Neural progenitor cell (in vitro differentiated cells): ENCODE measurements around the gene BMP8B. TPM values are rescaled to one million over a fixed set of nuclear protein-coding genes. Genes with fewer than 3 reads are reported as not detected.
"Not testable (repeated sequence)": the region's sequence is repeated elsewhere in the genome, so short reads cannot be mapped to it uniquely, and the experiment has no call there.

Source experiments
- DNase-seq: peaks from one replicate; pipeline ENCODE4 v3.0.0-alpha.2; 2016; ENCODE audit warnings: low spot score
- H2AFZ ChIP-seq: fragments of 200-600 bp; sonication (generic); replicated peaks from 2 replicates; pipeline ENCODE4 v1.6.1; 2016; ENCODE audit warnings: antibody characterized with exemption
- H3F3A ChIP-seq: fragments of 200-600 bp; sonication (generic); 2 replicates; pipeline ENCODE4 v1.6.1; 2016; ENCODE audit warnings: antibody characterized with exemption, low read depth
- H3K27ac ChIP-seq: fragments of 200-600 bp; sonication (generic); 2 replicates; pipeline ENCODE4 v1.5.1; 2016; ENCODE audit warnings: mild to moderate bottlenecking
- H3K27me3 ChIP-seq: fragments of 200-600 bp; sonication (generic); 2 replicates; pipeline ENCODE4 v1.6.1; 2016; ENCODE audit warnings: mild to moderate bottlenecking, moderate library complexity
- H3K36me3 ChIP-seq: fragments of 200-600 bp; sonication (generic); 2 replicates; pipeline ENCODE4 v1.5.1; 2016
- H3K4me1 ChIP-seq: fragments of 200-600 bp; sonication (generic); 2 replicates; pipeline ENCODE4 v1.6.1; 2016; ENCODE audit warnings: mixed run types
- H3K4me2 ChIP-seq: fragments of 200-600 bp; sonication (generic); 2 replicates; pipeline ENCODE4 v1.6.1; 2016
- H3K4me3 ChIP-seq: fragments of 200-600 bp; sonication (generic); 2 replicates; pipeline ENCODE4 v1.5.1; 2016
- H3K79me2 ChIP-seq: fragments of 200-600 bp; sonication (generic); 2 replicates; pipeline ENCODE4 v1.6.1; 2016; ENCODE audit warnings: low read depth
- H3K9ac ChIP-seq: fragments of 200-600 bp; sonication (generic); 2 replicates; pipeline ENCODE4 v1.6.1; 2016
- H3K9me3 ChIP-seq: fragments of 200-600 bp; sonication (generic); 2 replicates; pipeline ENCODE4 v1.5.1; 2016; ENCODE audit warnings: low read depth
- H4K20me1 ChIP-seq: fragments of 200-600 bp; sonication (generic); 2 replicates; pipeline ENCODE4 v1.6.1; 2016; ENCODE audit warnings: low read depth
- H3K27ac Mint-ChIP-seq: 3 replicates; pipeline ENCODE4 v1.8.0; 2021; ENCODE audit warnings: mixed read lengths
- H3K27me3 Mint-ChIP-seq: 2 replicates; pipeline ENCODE4 v1.8.0; 2022; ENCODE audit warnings: low read depth, mild to moderate bottlenecking, inconsistent platforms, moderate library complexity, mixed read lengths; ENCODE audit not compliant: insufficient read depth
- H3K36me3 Mint-ChIP-seq: 3 replicates; pipeline ENCODE4 v1.8.0; 2021; ENCODE audit warnings: mixed read lengths
- H3K4me1 Mint-ChIP-seq: 3 replicates; pipeline ENCODE4 v1.8.0; 2021; ENCODE audit warnings: mixed read lengths
- H3K4me3 Mint-ChIP-seq: 3 replicates; pipeline ENCODE4 v1.8.0; 2021; ENCODE audit warnings: mild to moderate bottlenecking, moderate library complexity, mixed read lengths
- H3K9me3 Mint-ChIP-seq: 3 replicates; pipeline ENCODE4 v1.8.0; 2020; ENCODE audit warnings: mixed read lengths
- CTCF ChIP-seq: fragments of 200-600 bp; sonication (generic); IDR thresholded peaks from 2 replicates; pipeline ENCODE4 v1.5.1; 2017; ENCODE audit warnings: antibody characterized with exemption, mild to moderate bottlenecking
- EZH2 ChIP-seq: fragments of 200-600 bp; sonication (generic); IDR thresholded peaks from 2 replicates; pipeline ENCODE4 v1.6.1; 2017; ENCODE audit warnings: antibody characterized with exemption, mild to moderate bottlenecking, moderate library complexity
- EZH2phosphoT487 ChIP-seq: fragments of 200-600 bp; sonication (generic); IDR thresholded peaks from 2 replicates; pipeline ENCODE4 v1.6.1; 2017; ENCODE audit warnings: antibody characterized with exemption
- total RNA-seq: library from RNA; depleted of rRNA; stranded (reverse); fragments of >200 nt; gene quantifications from 2 replicates; pipeline ENCODE4 v1.2.3, GENCODE V29; 2015; ENCODE audit warnings: low replicate concordance

Gene BMP8B
- total RNA-seq, 1 donor from 2014 or later: 0.24 TPM

- Histone ChIP-seq H3K4me3 (no peak overlapping the region), H3K36me3 (no peaks in the 10 kb centered on the region), H3K9ac (no peak overlapping the region), H3K9me3 (no peaks in the 10 kb centered on the region), H3K79me2 (no peaks in the 10 kb centered on the region), H2AFZ (no peak overlapping the region), H3K4me2 (no peak overlapping the region), H3F3A (no peaks in the 10 kb centered on the region), H3K27ac (no peak overlapping the region), H3K27me3 (no peaks in the 10 kb centered on the region), H4K20me1 (no peaks in the 10 kb centered on the region), H3K4me1 (peaks cover 10% of the 10 kb centered on the region)
- no peak for DNase-seq
- Mint-ChIP-seq H3K27ac (peak overlapping the region; percentile 21), H3K27me3 (no peaks in the 10 kb centered on the region), H3K4me1 (peaks cover 28% of the 10 kb centered on the region), H3K4me3 (no peak overlapping the region), H3K36me3 (peaks cover 6% of the 10 kb centered on the region), H3K9me3 (no peaks in the 10 kb centered on the region)
- no peak for TF ChIP-seq EZH2phosphoT487
These were observed 43.6 kb upstream of the BMP8B start for GRCh38 chr1:39832294-39832693.

DNA sequence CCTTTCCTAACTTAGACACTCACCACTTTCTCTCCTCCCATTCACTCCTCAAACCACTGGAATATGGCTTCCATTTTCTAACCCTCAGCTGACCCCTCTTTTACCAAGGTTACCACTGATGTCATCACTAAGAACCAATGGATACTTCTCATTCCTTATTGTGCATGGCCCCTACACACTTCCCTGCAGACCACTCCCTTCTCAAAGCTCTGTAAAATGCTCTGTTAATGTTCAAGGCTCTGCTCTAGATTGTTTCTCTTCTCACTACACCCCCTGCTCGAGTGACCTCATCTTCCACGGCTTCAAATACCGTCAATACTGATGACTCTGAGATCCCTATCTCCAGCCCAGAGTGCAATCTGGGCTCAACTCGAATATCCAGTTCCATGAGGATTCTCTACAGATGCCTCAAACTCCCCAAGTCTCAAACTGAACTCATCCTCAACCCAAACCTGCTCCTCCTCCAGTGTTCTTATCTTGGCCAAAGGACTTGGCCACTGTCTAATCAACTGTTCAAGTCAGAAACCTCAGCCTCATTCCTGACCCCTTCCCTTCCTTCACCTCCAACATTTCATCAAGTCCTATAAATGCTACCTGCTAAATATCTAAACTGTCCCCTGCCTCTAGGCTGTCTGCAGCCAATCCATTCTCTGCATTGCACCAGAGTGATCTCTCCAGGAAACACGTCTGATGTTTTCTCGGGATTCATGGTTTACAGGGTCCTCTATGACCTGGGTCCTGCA is 41.3 kb upstream of the BMP8B start:
- H3K4me3 Mint-ChIP-seq: no peak overlapping the region
- no peak for DNase-seq

GRCh38 chr1:39828734-39829133 is 40.1 kb upstream of the BMP8B start:
- Histone ChIP-seq H3K27ac (no peak overlapping the region), H4K20me1 (no peaks in the 10 kb centered on the region), H3K4me1 (peaks cover 10% of the 10 kb centered on the region), H2AFZ (no peak overlapping the region), H3K9me3 (no peaks in the 10 kb centered on the region), H3K36me3 (no peaks in the 10 kb centered on the region), H3K27me3 (no peaks in the 10 kb centered on the region), H3K4me2 (no peak overlapping the region), H3F3A (no peaks in the 10 kb centered on the region), H3K4me3 (no peak overlapping the region), H3K79me2 (no peaks in the 10 kb centered on the region), H3K9ac (no peak overlapping the region)
- Mint-ChIP-seq H3K4me1 (peaks cover 34% of the 10 kb centered on the region), H3K4me3 (no peak overlapping the region), H3K27me3 (no peaks in the 10 kb centered on the region), H3K9me3 (peaks cover 4% of the 10 kb centered on the region), H3K27ac (no peak overlapping the region), H3K36me3 (no peaks in the 10 kb centered on the region)
- no peak for TF ChIP-seq CTCF
- no peak for TF ChIP-seq EZH2phosphoT487
- TF ChIP-seq EZH2: no peak
- DNase-seq: no peak

More for the DNA sequence above, 41.3 kb upstream of the BMP8B start:
- Histone ChIP-seq H3K27me3 (no peaks in the 10 kb centered on the region), H3F3A (no peaks in the 10 kb centered on the region), H3K4me2 (no peak overlapping the region), H3K79me2 (no peaks in the 10 kb centered on the region), H3K4me1 (peaks cover 10% of the 10 kb centered on the region), H4K20me1 (no peaks in the 10 kb centered on the region), H3K36me3 (no peaks in the 10 kb centered on the region), H3K9me3 (no peaks in the 10 kb centered on the region), H3K4me3 (no peak overlapping the region), H2AFZ (no peak overlapping the region), H3K9ac (no peak overlapping the region), H3K27ac (no peak overlapping the region)
- Mint-ChIP-seq H3K27ac (no peak overlapping the region), H3K36me3 (peaks cover 2% of the 10 kb centered on the region), H3K27me3 (no peaks in the 10 kb centered on the region), H3K4me1 (peaks cover 34% of the 10 kb centered on the region), H3K9me3 (no peaks in the 10 kb centered on the region)
- TF ChIP-seq EZH2 (no peak), CTCF (no peak), EZH2phosphoT487 (no peak)

GRCh38 chr1:39828255-39828654 is 39.6 kb upstream of the BMP8B start:
- not testable (repeated sequence) for H3K27ac Mint-ChIP-seq

More at GRCh38 chr1:39828255-39828654, 39.6 kb upstream of the BMP8B start:
- not testable (repeated sequence) for H3K36me3 Mint-ChIP-seq, H3F3A ChIP-seq, DNase-seq, H3K4me2 ChIP-seq, H3K9me3 ChIP-seq, H2AFZ ChIP-seq, H3K27me3 ChIP-seq, H3K9ac ChIP-seq, H3K4me3 Mint-ChIP-seq, H3K9me3 Mint-ChIP-seq, H3K36me3 ChIP-seq, H3K79me2 ChIP-seq, H4K20me1 ChIP-seq, H3K27me3 Mint-ChIP-seq, H3K4me3 ChIP-seq, H3K27ac ChIP-seq
- H3K4me1 ChIP-seq: peaks cover 10% of the 10 kb centered on the region
- H3K4me1 Mint-ChIP-seq: peaks cover 34% of the 10 kb centered on the region
